ENCODE data around the gene ORM1.

GRCh38 chr9:114278881-114279570 lies 43.9 kb upstream of the ORM1 start:
- TF ChIP-seq POU2F2 (IDR thresholded peaks at IDR 0.05; ENCODE audit: borderline replicate concordance, low read depth, low read length) (no peak), SP1 (IDR thresholded peaks at IDR 0.05; ENCODE audit: low read depth, low read length) (no peak), REST (IDR thresholded peaks at IDR 0.05; ENCODE audit: low read depth, low read length) (no peak), ESRRA (IDR thresholded peaks at IDR 0.05; ENCODE audit: low read length) (no peak)

Measured in GM12878 (cell line).